GM18951 (cell line): Measurements from ENCODE around the gene AKAP7.

Source experiments
- POLR2A ChIP-seq: IDR thresholded peaks from 4 replicates; pipeline ENCODE4 v1.6.1; 2011; ENCODE audit warnings: mild to moderate bottlenecking; ENCODE audit not compliant: insufficient read length, insufficient read depth; ENCODE audit errors: extremely low read depth
- in situ Hi-C: fragments of 300-500 bp; cut with MboI; formaldehyde crosslinking; loops from one replicate; pipeline ENCODE4 v1.12.0; 2022; ENCODE audit warnings: low sequenced_read_pairs, mixed read lengths, inconsistent platforms; ENCODE audit not compliant: unreplicated experiment

The AKAP7 gene

GRCh38 chr6:131222773-131223172, 87.5 kb downstream of the AKAP7 start:
- TF ChIP-seq POLR2A, result no peak
- in situ Hi-C loops, result no loop called here

GRCh38 chr6:131223416-131223815, 88.1 kb downstream of the AKAP7 start:
- TF ChIP-seq POLR2A, result no peak

GRCh38 chr6:131225127-131225526, 89.9 kb downstream of the AKAP7 start:
- in situ Hi-C loops, result no loop called here
- no peak for TF ChIP-seq POLR2A

More at GRCh38 chr6:131223416-131223815, 88.1 kb downstream of the AKAP7 start:
- in situ Hi-C loops, result no loop called here

GRCh38 chr6:131225959-131226358, 90.7 kb downstream of the AKAP7 start:
- no peak for TF ChIP-seq POLR2A

GRCh38 chr6:131226459-131227157, 91.3 kb downstream of the AKAP7 start:
- no peak for TF ChIP-seq POLR2A
- in situ Hi-C loops, result no loop called here

More at GRCh38 chr6:131225959-131226358, 90.7 kb downstream of the AKAP7 start:
- in situ Hi-C loops, result no loop called here

- no peak for TF ChIP-seq POLR2A
- in situ Hi-C loops, result no loop called here
These were observed 91.9 kb downstream of the AKAP7 start for GRCh38 chr6:131227158-131227543.

GRCh38 chr6:131231103-131231502, 95.8 kb downstream of the AKAP7 start:
- no peak for TF ChIP-seq POLR2A
- in situ Hi-C loops, result no loop called here

- in situ Hi-C loops, result no loop called here
- no peak for TF ChIP-seq POLR2A
These were observed 96.6 kb downstream of the AKAP7 start for GRCh38 chr6:131231891-131232290.

GRCh38 chr6:131244942-131245341, 109.7 kb downstream of the AKAP7 start:
- in situ Hi-C loops, result no loop called here
- no peak for TF ChIP-seq POLR2A

GRCh38 chr6:131250122-131250521, 114.9 kb downstream of the AKAP7 start:
- in situ Hi-C loops, result no loop called here
- no peak for TF ChIP-seq POLR2A

GRCh38 chr6:131250936-131251335, 115.7 kb downstream of the AKAP7 start:
- TF ChIP-seq POLR2A, result no peak
- in situ Hi-C loops, result no loop called here

GRCh38 chr6:131251590-131252199, 116.4 kb downstream of the AKAP7 start:
- TF ChIP-seq POLR2A, result no peak
- in situ Hi-C loops, result no loop called here

- in situ Hi-C loops, result no loop called here
- TF ChIP-seq POLR2A, result no peak
These were observed 120.2 kb downstream of the AKAP7 start for GRCh38 chr6:131255434-131255833.

GRCh38 chr6:131255911-131256310, 120.6 kb downstream of the AKAP7 start:
- in situ Hi-C loops, result no loop called here
- no peak for TF ChIP-seq POLR2A
